Measurements from ENCODE around the gene KRTAP10-12.

Gene KRTAP10-12

GRCh38 chr21:44653123-44653522 lies 43.8 kb upstream of the KRTAP10-12 start:
- TF ChIP-seq CTCF (IDR thresholded peaks at IDR 0.05; ENCODE audit: borderline replicate concordance, control extremely low read depth, extremely low read depth, insufficient read depth, missing control alignments): no peak
- no peak for DNase-seq (ENCODE audit: low spot score)

GRCh38 chr21:44653656-44654575 lies 43.1 kb upstream of the KRTAP10-12 start:
- in situ Hi-C loops (cut with MboI; ENCODE audit: low sequenced_read_pairs, unreplicated experiment): no loop called here
- DNase-seq (ENCODE audit: low spot score): no peak
- no peak for TF ChIP-seq CTCF (IDR thresholded peaks at IDR 0.05; ENCODE audit: borderline replicate concordance, control extremely low read depth, extremely low read depth, insufficient read depth, missing control alignments)

More at GRCh38 chr21:44653123-44653522, 43.8 kb upstream of the KRTAP10-12 start:
- in situ Hi-C loops (cut with MboI; ENCODE audit: low sequenced_read_pairs, unreplicated experiment): no loop called here

GRCh38 chr21:44654576-44655175 lies 42.3 kb upstream of the KRTAP10-12 start, which contains the start of gene KRTAP12-4:
KRTAP12-4 (minus strand) TSS chr21:44654659; CDS start chr21:44654614, 45 bp downstream.
- in situ Hi-C loops (cut with MboI; ENCODE audit: low sequenced_read_pairs, unreplicated experiment): no loop called here
- DNase-seq (ENCODE audit: low spot score): no peak
- TF ChIP-seq CTCF (IDR thresholded peaks at IDR 0.05; ENCODE audit: borderline replicate concordance, control extremely low read depth, extremely low read depth, insufficient read depth, missing control alignments): no peak

- in situ Hi-C loops (cut with MboI; ENCODE audit: low sequenced_read_pairs, unreplicated experiment): no loop called here
- TF ChIP-seq CTCF (IDR thresholded peaks at IDR 0.05; ENCODE audit: borderline replicate concordance, control extremely low read depth, extremely low read depth, insufficient read depth, missing control alignments): no peak
These were observed 40.1 kb upstream of the KRTAP10-12 start for GRCh38 chr21:44656868-44657267.

GRCh38 chr21:44657635-44658540 lies 39.1 kb upstream of the KRTAP10-12 start, which contains the start of gene KRTAP12-3:
KRTAP12-3 (plus strand) TSS chr21:44657932; CDS start chr21:44657980, 48 bp downstream.
- TF ChIP-seq CTCF (IDR thresholded peaks at IDR 0.05; ENCODE audit: borderline replicate concordance, control extremely low read depth, extremely low read depth, insufficient read depth, missing control alignments): no peak
- in situ Hi-C loops (cut with MboI; ENCODE audit: low sequenced_read_pairs, unreplicated experiment): no loop called here
- DNase-seq (ENCODE audit: low spot score): no peak

More at GRCh38 chr21:44656868-44657267, 40.1 kb upstream of the KRTAP10-12 start:
- no peak for DNase-seq (ENCODE audit: low spot score)

GRCh38 chr21:44658541-44658910 lies 38.4 kb upstream of the KRTAP10-12 start:
- DNase-seq (ENCODE audit: low spot score): no peak
- in situ Hi-C loops (cut with MboI; ENCODE audit: low sequenced_read_pairs, unreplicated experiment): no loop called here
- TF ChIP-seq CTCF (IDR thresholded peaks at IDR 0.05; ENCODE audit: borderline replicate concordance, control extremely low read depth, extremely low read depth, insufficient read depth, missing control alignments): no peak

All from GM13976 (cell line).